Activated naive CD4-positive, alpha-beta T cell treated with anti-CD3 and anti-CD28 coated beads, Interleukin-2, amount 50 U/mL, for 16 hours (primary cell): ENCODE measurements around the gene MOCS1.

Experiments used
- DNase-seq: peaks from one replicate; pipeline ENCODE4 v3.0.0-alpha.2; 2020

The MOCS1 gene

DNA sequence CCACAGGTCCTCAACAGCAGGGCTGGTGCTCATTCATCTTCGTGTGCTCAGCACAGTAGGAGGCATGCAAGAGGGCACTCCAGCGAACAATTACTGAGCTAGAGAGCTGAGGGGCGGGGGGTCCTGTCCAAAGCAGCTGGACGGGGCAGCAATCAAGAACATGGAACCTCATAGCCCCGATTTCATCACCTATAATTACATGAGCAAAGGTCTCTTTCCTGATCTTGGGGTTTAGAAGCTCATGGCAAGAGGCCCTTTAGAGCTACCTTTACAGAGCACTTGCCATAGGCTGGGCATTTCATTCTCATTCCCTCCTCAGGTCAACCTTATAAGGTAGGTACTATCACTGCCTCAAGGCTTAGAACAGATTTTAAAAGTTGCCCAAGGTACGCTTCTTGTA is 10.4 kb downstream of the MOCS1 start:
- DNase-seq, result no peak

DNA sequence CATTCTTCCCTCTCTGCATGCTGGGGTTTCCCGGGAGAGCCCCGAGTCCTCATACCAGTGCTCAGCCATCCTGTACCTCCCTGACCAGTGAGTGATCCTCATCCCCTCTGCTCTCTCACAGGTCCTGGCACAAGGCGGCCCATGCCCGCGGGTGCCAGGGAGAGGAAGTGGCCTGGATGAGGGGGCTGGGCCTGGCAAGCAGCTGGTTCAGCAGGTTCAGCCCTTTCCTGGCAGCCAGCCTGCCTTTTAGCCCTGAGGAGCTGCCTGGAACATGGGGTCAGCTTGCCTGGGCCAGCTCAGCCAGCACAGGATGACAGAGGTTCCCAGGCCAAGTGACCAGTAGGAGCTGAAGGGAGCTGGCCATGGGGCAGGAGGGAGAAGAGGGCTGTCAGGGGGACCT is 10.9 kb downstream of the MOCS1 start:
- no peak for DNase-seq

DNA sequence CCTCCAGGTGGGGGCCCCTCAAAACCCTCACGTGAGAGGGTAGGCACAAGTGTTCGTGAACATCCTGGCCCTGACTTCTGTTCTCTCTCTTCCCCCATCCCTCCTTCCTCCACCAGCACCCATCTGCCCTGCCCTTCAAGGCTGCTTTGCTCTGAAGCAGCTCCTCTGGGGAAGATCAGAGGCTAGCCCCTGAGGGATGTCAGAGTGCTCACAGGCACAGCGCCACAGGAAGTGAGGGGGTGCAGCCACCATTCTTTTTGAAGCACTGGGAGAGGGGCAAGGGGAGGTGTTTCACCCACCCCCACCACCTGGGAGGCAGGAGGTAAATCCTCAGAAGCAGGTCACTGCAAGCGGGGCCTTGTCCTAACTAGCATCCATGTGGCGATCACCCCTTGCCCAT is 11.4 kb downstream of the MOCS1 start:
- no peak for DNase-seq

DNA sequence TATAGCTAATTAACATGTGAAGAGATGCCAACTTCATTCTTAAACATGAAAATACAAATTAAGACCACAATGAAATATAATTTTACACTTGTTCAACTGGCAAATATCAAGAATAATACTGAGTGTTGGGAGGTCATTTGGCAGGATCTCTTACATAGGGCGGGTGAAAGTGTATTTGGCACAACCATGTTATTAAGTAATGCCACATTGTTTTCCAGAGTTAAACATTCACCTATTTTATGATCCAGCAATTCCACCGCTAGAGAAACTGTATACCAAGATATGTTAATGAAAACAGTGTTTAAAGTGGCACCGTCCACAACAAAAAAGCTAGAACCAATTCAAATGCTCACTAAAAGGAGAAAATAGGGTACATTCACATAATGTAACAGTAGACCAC is 14.1 kb downstream of the MOCS1 start:
- no peak for DNase-seq

DNA sequence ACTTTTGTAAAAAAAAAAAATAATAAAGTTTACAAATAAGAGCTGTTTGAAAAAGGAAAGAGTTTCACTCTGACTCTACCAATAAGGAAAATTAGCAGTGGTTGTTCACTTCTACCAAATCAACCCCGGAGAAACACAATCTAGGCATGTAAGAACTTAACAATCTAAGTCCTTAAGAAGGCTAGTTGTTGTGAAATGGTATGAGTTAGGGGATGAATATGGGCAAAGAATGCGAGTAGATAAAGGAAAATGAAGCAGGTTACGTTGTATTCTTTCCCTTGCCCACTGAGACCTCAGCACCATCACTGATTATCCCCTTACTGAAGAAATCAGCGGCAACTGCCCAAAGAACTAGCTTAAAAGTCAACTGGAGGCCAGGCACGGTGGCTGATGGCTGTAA is 15.4 kb downstream of the MOCS1 start:
- DNase-seq, result no peak

DNA sequence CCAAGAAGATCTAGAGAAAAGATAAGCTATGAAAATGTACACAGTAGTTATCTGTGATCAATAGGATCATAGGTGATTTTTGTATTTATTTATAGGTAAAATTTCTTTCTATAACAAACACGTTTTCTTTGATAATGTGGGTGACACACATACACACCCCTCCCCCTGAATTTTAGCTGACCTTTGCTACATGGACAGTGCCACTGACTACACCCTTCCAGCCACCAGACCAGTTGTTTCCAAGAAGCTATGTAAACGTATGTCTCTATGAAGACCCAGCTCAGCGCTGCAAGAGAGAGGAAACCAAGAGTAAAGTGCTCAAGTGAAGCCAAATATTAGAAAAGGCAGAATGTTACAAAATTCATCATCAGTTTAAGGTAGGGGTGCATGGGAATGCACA is 16.3 kb downstream of the MOCS1 start:
- no peak for DNase-seq

DNA sequence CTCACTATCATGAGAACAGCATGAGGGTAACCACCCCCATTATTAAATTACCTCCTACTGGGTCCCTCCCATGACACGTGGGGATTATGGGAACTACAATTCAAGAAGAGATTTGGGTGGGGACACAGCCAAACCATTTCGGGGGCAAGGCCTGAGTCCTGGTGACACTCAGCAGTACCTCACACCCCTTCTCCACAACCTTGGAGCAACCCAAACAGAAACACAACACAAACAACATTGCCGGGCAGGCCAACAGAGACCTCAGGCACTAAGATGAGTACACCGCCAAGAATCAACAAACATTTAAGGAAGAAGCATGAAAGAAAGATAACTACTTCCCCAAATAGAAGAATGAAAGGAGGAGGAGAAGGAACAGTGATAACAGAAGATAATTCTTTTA is 16.9 kb downstream of the MOCS1 start:
- no peak for DNase-seq

DNA sequence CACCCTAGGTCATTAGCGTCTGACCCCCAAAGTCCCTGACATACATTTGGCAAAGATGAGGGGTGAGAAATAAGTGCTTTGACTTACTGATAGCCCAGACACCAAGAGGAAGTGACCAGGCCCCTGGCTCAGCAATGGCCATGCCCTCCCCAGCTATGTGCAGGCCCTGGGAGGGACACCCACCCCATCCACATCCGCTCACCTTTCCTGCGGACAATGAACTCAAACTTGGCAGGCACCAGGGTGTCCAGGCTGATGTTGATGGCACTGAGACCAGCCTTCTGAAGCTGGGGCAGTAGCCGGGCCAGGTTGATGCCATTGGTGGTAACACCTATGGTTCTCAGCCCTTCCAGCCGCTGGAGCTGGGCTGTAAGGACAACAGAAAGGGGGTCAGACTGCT is 18.4 kb downstream of the MOCS1 start:
- DNase-seq, result no peak

DNA sequence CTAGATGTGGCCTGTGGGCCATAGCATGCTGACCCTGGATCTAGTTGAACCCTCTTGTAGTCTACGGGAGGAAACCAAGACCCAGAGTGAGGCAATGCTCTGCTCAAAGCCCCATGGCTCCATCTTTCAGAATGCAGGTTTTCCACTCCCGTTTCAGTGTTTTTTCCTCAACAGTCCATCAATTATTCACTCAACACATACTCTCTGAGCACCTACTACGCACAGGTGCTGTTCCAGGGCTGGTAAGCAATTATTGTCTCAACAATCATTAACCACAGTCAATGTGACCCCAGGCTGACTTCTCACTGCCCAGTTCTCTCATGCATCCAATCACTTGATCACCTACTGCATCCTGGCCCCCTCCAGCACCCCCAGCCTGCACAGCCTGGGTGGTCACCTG is 20.0 kb downstream of the MOCS1 start:
- DNase-seq, result no peak

DNA sequence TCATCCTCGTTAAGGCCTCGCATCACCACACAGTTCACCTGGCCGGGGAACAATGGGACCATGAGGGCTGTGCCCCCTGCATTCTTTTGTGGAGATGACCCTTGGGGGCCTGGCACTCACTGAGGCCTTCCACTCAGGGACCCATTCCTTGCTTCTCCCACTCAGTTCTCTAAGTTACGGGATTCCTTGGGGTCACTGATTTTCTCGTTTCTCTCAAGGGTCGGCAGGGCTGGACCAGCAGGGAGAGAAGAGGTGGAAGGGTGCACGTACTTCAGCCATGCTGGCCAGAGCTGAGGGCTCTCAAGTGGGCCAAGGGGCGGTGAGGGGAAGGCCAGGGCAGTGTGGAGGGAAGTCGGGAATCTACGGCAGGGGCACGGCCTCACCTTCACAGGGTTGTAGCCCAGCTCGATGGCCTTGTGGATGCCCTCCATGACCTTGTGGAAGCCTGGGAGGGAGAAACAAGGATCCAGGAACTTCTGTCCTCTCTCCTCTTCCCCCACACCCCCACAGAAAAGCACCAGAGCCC is 20.8 kb downstream of the MOCS1 start:
- no peak for DNase-seq

DNA sequence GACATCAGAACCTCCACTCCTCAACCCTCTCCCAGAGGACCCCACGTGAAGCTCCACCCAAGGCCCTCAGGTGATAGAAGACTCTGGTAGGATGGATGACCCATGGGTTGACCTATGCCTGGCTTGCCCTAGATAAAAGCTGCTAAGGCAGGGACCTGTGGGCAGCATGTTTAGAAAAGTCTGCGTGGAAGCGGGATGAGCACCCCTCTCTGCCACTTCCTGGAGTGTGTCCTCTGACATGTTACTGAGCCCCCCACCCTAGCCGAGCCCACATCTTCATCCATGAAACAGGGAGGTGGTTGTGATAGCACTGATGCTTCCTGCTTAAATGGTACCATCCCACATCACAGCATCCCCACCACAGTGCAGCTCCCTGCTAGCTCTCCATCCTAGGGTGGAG is 21.8 kb downstream of the MOCS1 start:
- no peak for DNase-seq

DNA sequence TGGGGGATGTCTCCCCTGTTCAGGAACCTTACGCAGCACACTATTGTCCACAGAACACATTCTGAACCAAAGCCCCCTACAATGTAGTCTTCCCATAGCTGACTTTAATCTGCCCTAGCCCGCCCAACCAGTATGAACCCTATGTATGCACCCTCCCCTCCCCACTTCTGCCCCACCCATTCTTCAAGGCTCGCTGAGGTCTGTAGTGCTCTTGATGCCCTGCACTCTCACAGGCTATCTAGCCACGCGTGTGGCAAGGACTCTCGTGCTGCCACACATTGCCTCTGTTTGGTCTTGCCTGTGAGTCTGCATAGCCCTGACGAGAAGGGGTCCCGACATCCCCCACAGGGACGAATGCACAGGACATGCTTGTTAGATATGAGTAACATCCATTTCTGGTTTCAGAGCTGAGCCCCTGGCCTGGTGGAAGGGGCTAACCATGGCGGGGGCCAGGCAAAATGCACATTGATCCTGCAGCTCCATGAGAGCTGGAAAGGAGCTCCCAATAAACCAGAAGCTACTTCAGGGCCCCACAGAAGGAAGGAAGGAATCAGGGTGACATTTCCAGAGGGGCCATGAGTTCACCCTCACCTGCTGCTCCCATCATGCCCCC is 22.6 kb downstream of the MOCS1 start:
- DNase-seq, result no peak

DNA sequence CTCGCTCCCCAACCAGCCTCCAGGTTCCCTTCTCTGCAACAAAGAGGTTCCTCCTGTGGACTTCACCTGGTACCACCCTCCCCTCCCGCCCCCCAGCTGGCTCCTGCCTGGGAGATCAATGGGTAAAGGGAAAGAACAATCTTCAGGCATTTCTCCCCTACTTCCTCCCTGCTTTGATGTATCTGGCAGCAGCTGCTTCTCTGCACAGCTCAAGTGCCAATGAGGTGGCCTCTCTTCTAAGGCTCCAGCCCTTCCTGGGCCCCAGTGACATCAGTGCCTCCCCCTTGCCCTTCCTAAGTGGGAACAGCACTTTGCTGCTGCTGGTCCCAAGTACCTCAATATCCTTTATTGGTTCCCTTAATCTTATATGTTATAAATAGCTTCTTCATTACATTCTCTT is 23.5 kb downstream of the MOCS1 start:
- DNase-seq, result no peak

DNA sequence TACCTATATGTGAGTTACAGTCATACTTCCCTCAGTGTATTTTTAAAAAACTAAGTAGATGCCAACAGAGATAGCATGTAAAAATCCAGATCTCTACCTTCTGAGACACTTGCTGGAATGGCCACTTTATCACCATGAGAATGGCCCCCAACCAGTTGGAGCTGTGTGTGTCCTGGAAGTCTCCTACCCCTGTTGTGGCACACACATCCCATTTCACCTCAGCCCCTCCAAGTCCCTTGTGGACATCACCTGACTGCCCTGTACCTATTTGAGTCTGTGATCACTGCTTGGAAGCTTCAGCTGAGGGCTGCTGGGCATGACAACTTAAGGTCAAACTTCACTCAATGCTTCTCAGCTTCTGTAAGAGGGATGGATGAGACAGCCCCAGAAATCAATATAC is 24.1 kb downstream of the MOCS1 start:
- no peak for DNase-seq

DNA sequence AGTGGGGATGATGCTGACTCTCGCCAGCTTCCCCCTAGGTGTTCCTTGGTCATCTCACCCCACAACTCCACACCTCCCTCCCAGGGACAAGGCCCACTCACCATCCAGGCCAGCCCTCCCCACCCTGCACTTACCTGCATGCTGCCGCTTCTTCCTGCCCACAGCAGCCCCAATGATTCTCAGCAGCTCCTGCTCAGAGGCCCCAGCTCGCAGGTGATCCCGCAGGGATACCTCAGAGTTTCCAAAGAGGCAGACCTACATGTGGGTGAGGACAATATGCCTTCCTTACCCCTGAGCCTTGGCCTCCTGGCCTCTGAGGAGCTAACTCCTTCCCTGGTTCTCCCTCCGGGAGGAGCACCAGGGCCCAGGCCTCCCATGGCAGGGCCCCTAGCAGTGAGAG is 24.6 kb downstream of the MOCS1 start:
- no peak for DNase-seq

DNA sequence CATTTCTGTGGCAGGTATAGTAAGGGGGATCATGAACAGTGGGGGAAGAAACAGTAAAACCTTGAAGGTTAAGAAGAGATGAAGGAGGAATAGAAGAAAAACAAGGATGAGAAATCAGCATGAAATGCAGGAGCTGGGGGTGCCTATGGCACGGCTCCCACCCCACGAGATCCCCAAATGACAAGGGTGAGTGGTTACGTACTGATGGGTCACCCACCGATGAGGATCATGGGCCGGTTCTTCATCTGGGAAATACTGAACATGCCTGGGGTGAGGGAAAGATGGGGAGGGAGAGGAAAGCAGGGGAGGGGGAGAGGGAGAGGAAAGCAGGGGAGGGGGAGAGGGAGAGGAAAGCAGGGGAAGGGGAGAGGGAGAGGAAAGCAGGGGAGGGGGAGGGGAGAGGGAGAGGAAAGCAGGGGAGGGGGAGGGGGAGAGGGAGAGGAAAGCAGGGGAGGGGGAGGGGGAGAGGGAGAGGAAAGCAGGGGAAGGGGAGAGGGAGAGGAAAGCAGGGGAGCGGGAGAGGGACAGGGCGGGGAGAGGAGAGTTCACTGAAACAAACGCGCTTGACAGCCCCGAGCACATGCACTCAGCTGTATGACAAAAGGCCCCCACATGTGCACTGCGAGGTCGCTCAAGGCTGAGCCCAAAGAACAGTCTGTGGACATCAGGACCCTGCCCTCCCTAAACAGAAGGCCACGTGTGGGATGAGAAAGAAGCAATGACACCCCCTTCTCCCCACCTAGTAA is 25.3 kb downstream of the MOCS1 start:
- DNase-seq, result no peak

DNA sequence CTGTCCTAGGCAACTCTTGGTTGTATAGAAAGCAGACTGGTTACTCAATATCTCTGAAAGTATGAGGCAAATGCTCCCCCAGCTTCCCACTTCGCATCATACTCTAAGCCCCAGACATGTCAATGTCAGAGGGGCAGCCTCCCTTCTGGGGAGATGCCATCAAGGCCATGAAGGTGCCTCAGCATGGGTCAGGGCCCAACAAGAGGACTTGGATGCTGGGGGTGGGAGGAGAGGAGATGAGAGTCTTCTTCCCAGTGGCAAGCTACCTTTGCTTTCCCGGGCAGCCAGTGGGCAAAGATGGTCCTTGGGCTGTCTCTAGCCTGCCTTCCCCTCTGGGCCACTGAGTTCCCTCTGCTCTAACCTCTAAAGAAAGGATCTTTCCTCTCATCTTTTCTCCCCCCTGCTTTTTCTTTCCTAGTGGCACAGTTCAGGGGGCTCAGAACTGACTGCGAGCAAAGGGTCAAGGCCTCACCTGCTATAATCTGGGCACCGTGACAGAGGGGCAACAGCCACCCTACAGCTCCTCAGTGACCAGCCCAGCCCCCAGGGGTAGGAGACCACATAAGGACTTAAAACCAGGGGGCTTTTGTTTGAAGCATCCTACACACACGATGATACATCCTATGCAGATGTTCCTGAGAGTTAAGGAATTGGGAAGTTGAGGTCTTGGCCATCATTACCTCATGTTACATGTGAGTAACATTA is 26.2 kb downstream of the MOCS1 start:
- no peak for DNase-seq

DNA sequence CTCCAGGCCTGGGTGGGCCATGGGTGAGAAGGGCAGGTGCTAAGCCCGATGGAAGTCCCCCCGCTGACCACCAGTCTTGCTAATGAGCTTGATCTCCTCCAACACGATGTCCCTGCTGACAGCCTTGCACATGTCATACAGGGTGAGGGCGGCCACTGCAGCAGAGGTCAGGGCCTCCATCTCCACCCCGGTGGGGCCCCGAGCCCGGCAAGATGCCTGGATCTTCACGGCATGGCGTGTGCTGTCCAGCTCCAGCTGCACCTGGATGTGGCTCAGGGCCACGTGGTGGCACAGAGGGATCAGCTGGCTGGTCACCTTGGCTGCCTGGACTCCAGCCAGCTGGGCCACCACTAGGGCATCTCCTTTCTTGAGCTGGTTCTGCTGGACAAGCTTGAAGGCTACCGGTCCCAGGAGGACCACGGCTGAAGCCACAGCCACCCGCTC is 27.9 kb downstream of the MOCS1 start:
- DNase-seq, result no peak

DNA sequence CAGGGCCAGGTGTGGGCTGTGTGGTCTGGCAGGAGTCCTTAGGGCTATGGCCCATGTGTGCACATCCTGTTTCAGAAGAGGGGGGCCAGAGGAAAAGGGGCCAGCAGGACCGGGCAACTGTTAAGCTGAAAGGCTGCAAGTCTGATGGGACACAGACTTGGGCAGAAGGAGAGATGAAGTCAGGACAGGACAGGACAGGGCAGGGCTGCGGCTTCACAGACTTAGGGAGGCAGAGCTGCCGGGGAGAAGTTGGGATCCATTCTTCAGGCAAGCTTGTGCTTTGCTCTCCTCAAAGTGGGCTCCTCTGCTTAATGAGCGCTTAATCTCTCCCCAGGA is 28.7 kb downstream of the MOCS1 start:
- DNase-seq, result no peak

DNA sequence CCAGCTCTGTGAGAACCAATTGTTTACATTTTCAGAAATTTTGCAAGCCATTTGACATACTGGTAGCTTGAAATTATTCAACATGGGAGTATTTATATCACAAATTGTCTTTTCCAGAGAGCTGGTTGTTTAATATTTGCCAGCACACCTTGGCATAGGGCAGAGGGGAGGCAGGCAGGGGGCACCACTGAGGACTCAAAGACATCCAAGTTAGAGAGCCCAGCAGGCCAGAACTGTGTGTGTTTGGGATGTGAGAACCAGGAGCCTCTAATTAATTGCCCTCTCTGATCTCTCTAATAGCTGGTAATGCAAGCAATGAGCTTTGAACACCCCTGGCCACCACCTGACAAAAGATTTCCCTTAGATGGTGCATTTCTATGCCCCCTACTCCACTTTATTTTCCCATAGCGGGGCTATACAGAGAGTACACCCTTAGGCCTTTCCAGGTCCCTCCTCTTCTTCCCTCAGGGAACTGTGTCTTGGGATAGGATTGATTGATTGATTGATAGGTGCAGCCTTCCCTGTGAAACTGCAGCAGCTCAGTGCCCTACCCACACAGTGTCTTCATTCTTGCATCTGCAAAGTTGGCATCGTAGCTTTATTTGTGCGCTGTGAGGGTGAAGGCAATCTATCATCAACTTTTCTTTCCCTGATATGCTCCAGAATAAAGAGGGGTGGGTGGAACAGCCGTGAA is 29.2 kb downstream of the MOCS1 start:
- DNase-seq, result no peak

DNA sequence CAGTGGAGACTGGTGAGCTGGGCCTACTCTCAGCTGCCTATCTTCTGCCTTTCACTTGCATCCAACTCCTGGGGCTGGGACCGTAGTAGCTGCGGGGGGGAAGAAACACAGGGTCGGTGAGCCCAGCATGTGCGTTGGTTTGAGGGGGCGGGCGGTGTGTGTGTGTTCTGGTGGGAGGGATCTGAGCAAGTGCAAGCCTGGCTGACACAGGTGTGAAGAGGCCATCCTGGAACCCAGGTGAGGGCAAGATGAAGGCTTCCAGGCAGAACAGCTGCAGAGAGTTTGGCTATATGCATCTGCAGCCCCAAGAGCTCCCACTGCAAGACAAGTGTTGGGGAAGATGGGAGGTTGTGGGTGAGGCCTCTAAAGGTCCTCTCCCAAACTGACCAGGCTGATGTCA is 30.6 kb downstream of the MOCS1 start:
- no peak for DNase-seq

DNA sequence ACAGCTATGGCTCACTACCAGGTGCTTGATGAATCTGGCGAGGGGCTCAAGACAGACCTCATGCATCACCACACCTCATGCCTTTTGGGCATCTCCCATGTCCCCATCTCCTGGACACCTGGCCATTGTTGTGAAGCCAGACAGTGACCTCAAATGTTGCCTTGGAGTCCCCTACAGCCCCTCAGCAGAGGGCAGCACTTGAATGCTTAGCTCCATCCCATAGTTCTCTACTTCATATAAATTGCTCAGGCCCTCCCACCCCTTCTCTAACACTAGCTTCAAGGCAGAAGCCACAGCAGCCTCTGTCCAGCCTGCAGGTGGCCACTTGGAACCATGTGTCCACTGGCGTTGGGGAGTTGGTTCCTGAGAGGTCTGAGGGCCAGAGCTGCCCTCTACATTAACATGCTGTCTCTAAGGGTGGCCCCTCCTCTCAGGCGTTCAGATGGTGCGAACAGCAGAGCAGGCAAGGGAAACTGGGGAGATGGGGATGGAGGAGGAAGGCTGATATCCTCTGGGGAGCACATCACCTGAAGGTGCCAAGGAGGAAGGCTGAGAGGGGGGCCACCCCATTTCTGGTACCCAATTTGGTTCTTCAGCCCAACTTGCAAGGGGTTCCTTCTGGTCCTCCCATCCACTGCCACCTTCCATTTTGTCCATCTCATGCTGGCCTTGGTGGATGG is 31.3 kb downstream of the MOCS1 start:
- DNase-seq, result no peak

DNA sequence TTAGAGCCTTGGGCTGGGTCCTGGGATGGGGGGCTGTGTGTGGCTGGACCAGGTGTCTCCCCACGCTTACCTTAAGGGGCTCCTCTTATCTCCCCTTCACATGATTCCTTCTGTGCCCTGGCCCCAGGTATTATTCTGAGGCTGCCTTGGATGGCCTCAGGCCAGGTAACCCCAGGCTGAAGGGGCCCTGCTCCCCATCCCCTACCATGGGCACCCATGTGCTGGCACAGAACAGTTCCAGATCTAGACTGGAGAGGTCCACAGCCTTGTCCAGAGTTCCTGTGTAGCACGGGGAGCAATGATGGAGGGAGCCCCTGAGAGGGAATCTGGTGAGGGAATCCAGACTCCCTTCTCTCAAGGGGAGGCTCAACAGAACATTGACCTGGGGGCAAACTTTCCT is 32.1 kb downstream of the MOCS1 start:
- no peak for DNase-seq
